C4-2B (cell line): ENCODE data around the gene EPS15.

ENCODE experiments used
- CTCF ChIP-seq: fragments of 450-650 bp; conservative IDR thresholded peaks from 2 replicates; pipeline ENCODE4 v1.5.1; 2017; ENCODE audit warnings: mild to moderate bottlenecking
- ZFX ChIP-seq: fragments of 450-650 bp; IDR thresholded peaks from 2 replicates; pipeline ENCODE4 v1.6.1; 2017

DNA sequence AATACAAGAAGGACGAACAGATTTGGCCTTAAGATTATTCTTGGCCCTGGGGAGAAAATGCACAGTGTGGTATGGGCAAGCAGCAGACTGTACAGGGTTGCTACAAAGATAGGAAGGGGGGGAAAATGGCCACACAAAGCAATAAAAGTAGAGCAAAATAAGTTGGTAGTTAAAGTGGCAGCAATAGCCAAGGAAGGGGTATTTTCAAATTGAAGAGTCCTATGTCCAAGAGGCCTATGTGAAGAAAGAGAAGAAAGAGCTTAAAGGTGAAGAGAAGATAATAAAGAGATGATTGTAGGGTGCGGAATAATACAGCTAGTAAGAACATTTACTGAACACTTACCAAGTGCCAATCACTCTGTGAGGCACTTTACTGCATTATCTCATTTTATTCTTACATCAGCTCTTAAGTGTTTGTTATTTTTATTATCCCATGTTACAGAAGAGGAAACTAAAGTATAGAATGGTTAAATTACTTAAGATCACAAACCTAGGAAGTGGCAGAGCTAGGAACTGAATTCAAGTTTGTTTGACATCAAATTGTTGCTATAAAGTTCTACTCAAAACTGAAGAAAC lies 100.6 kb downstream of the EPS15 start:
- TF ChIP-seq CTCF = no peak
- TF ChIP-seq ZFX = no peak
